C4-2B (cell line): ENCODE results near the gene PTMA.

Experiments
- H3K27ac ChIP-seq: fragments of 450-650 bp; 2 replicates; pipeline ENCODE4 v1.5.1; 2017
- CTCF ChIP-seq: fragments of 450-650 bp; conservative IDR thresholded peaks from 2 replicates; pipeline ENCODE4 v1.5.1; 2017; ENCODE audit warnings: mild to moderate bottlenecking
- ZFX ChIP-seq: fragments of 450-650 bp; IDR thresholded peaks from 2 replicates; pipeline ENCODE4 v1.6.1; 2017

PTMA gene

GRCh38 chr2:231664727-231665126 lies 43.6 kb upstream of the PTMA start:
- no peak for TF ChIP-seq ZFX
- no peak for TF ChIP-seq CTCF
- no peak overlapping the region for H3K27ac ChIP-seq

- TF ChIP-seq CTCF (no peak), ZFX (no peak)
- peak overlapping the region; percentile 49; the same call in 1 of the 2 replicates for H3K27ac ChIP-seq
Measured at GRCh38 chr2:231665245-231666170, 42.8 kb upstream of the PTMA start.

GRCh38 chr2:231666171-231667095 lies 41.9 kb upstream of the PTMA start:
- peak overlapping the region; percentile 49 for H3K27ac ChIP-seq
- TF ChIP-seq CTCF (no peak), ZFX (no peak)

- no peak for TF ChIP-seq ZFX
- H3K27ac ChIP-seq: peak overlapping the region; percentile 49; the same call in 1 of the 2 replicates
Measured at GRCh38 chr2:231667096-231667427, 41.3 kb upstream of the PTMA start.

- no peak overlapping the region for H3K27ac ChIP-seq
- TF ChIP-seq ZFX: no peak
- no peak for TF ChIP-seq CTCF
Measured at GRCh38 chr2:231667496-231667895, 40.8 kb upstream of the PTMA start.

GRCh38 chr2:231668981-231669380 lies 39.3 kb upstream of the PTMA start:
- TF ChIP-seq ZFX: no peak
- no peak for TF ChIP-seq CTCF
- H3K27ac ChIP-seq: no peak overlapping the region

- TF ChIP-seq CTCF: no peak; the same call in 1 of the 2 replicates
- no peak for TF ChIP-seq ZFX
- H3K27ac ChIP-seq: no peak overlapping the region
Measured at GRCh38 chr2:231671270-231672050, 36.9 kb upstream of the PTMA start.
